ENCODE results near the gene RBM24.

RBM24 gene

DNA sequence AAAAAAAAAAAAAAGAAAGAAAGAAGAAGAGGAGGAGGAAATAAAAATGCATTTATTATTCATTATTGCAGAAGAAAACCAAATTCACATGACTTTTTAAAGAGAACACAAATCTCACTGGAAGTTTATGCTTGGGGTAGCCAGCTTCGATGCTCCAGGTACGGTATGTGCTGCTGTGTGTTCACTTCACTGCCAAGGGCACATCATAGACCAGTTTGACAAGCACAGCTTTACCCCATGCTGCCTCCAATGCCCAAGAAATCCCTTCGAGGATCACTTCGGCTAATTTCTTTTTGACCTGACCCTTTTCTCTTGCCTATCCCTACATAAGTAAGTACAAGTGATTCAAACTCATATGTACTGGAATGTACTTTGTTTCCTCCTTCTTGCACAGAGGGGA is 41.9 kb upstream of the RBM24 start:
- H3K9me2 ChIP-seq (replicated peaks; ENCODE audit: insufficient read depth, low read length), result no peaks in the 10 kb centered on the region
- no peaks in the 10 kb centered on the region for H3K9me3 ChIP-seq (replicated peaks; ENCODE audit: insufficient read depth, low read length)
- H3K79me2 ChIP-seq (ENCODE audit: low read length), result no peaks in the 10 kb centered on the region
- TF ChIP-seq EZH2phosphoT487 (IDR thresholded peaks at IDR 0.05; ENCODE audit: low read length) (no peak), EZH2 (optimal IDR thresholded peaks at IDR 0.05; ENCODE audit: low read depth, low read length) (no peak)
- TF ChIP-seq, protein P1, sequence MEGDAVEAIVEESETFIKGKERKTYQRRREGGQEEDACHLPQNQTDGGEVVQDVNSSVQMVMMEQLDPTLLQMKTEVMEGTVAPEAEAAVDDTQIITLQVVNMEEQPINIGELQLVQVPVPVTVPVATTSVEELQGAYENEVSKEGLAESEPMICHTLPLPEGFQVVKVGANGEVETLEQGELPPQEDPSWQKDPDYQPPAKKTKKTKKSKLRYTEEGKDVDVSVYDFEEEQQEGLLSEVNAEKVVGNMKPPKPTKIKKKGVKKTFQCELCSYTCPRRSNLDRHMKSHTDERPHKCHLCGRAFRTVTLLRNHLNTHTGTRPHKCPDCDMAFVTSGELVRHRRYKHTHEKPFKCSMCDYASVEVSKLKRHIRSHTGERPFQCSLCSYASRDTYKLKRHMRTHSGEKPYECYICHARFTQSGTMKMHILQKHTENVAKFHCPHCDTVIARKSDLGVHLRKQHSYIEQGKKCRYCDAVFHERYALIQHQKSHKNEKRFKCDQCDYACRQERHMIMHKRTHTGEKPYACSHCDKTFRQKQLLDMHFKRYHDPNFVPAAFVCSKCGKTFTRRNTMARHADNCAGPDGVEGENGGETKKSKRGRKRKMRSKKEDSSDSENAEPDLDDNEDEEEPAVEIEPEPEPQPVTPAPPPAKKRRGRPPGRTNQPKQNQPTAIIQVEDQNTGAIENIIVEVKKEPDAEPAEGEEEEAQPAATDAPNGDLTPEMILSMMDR (IDR thresholded peaks at IDR 0.05; ENCODE audit: low read length), result no peak
- no peaks in the 10 kb centered on the region for H4K20me1 ChIP-seq (ENCODE audit: insufficient read depth, low read length)
- H3F3A ChIP-seq (ENCODE audit: insufficient read depth, low read length), result no peaks in the 10 kb centered on the region
- H3K27me3 ChIP-seq (replicated peaks; ENCODE audit: insufficient read depth, low read length), result no peaks in the 10 kb centered on the region
- DNase-seq, result no peak
- H3K4me3 ChIP-seq (ENCODE audit: low read length), result no peak overlapping the region
- H3K27ac ChIP-seq (ENCODE audit: low read length), result no peak overlapping the region
- no peaks in the 10 kb centered on the region for H3K4me1 ChIP-seq (ENCODE audit: low read length)
- no peak overlapping the region for H2AFZ ChIP-seq (ENCODE audit: low read length)
- H3K9ac ChIP-seq (ENCODE audit: low read length), result no peak overlapping the region
- no peak overlapping the region for H3K4me2 ChIP-seq (ENCODE audit: low read depth, low read length)
- H3K36me3 ChIP-seq (replicated peaks; ENCODE audit: insufficient read depth, low read length), result no peaks in the 10 kb centered on the region

DNA sequence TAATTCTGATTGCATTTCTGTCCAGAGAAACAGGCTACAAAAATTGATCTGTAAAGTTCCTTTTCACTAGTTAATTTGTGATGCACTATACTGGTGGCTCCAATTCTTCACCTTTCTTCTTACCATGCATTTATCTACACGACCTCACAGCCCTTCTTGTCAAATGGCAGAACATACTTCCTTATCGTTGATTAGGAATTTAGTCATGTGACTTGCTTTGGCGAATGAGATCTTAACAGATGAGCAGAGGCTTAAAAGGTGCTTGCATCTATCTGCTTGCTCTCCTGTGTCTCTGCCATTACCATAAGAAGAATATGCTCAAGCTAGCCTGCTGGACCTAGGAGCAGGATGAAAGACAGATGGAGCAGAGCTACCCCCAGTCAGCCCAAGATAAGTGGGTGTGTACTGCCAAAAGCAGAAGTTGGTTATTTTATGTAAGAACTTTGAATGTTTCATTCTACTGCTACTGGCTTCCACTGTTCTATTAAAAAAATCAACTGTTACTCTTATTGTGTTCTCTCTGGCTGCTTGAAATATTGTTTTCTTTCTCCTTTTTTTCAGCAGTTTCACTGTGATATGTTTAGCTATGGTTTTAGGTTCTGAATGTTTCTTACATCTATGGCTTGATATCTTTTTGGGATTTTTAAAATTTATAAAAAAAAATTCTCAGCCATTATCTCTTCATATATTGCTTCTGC is 40.2 kb upstream of the RBM24 start:
- TF ChIP-seq EZH2 (optimal IDR thresholded peaks at IDR 0.05; ENCODE audit: low read depth, low read length), result no peak
- no peak for TF ChIP-seq EZH2phosphoT487 (IDR thresholded peaks at IDR 0.05; ENCODE audit: low read length)
- TF ChIP-seq, protein P1 (IDR thresholded peaks at IDR 0.05; ENCODE audit: low read length), result no peak
- no peak overlapping the region for H3K4me2 ChIP-seq (ENCODE audit: low read depth, low read length)
- H3K9me2 ChIP-seq (replicated peaks; ENCODE audit: insufficient read depth, low read length), result no peaks in the 10 kb centered on the region
- H4K20me1 ChIP-seq (ENCODE audit: insufficient read depth, low read length), result no peaks in the 10 kb centered on the region
- H3K27ac ChIP-seq (ENCODE audit: low read length), result no peak overlapping the region
- no peak overlapping the region for H2AFZ ChIP-seq (ENCODE audit: low read length)
- H3F3A ChIP-seq (ENCODE audit: insufficient read depth, low read length), result no peaks in the 10 kb centered on the region
- no peaks in the 10 kb centered on the region for H3K4me1 ChIP-seq (ENCODE audit: low read length)
- no peaks in the 10 kb centered on the region for H3K27me3 ChIP-seq (replicated peaks; ENCODE audit: insufficient read depth, low read length)
- H3K4me3 ChIP-seq (ENCODE audit: low read length), result no peak overlapping the region
- no peaks in the 10 kb centered on the region for H3K36me3 ChIP-seq (replicated peaks; ENCODE audit: insufficient read depth, low read length)
- H3K9me3 ChIP-seq (replicated peaks; ENCODE audit: insufficient read depth, low read length), result no peaks in the 10 kb centered on the region
- H3K79me2 ChIP-seq (ENCODE audit: low read length), result no peaks in the 10 kb centered on the region
- no peak overlapping the region for H3K9ac ChIP-seq (ENCODE audit: low read length)
- no peak for DNase-seq

DNA sequence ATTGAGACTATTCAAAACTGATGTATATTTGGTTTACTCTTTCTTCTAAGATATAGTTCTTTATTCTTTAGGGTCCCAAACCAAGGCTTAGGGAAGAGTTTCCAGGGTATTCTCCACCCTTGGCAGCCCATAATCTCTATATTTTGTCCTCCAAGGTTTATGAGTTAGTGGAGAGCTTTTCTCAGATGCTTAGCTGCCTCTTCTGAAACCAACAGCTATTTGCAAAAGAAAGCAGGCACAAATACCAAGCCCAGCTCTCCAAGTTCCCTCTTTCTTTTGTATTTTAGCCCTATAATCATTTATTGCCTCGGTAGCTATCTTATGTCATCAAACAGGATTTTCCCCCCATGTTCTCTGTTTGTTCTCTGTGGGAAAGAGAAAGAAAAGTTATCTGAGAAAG is 39.1 kb upstream of the RBM24 start:
- no peak overlapping the region for H3K4me3 ChIP-seq (ENCODE audit: low read length)

More for the DNA sequence above, 39.1 kb upstream of the RBM24 start:
- Histone ChIP-seq H3K27me3 (replicated peaks; ENCODE audit: insufficient read depth, low read length) (no peaks in the 10 kb centered on the region), H3K27ac (ENCODE audit: low read length) (no peak overlapping the region), H3K9me3 (replicated peaks; ENCODE audit: insufficient read depth, low read length) (no peaks in the 10 kb centered on the region), H2AFZ (ENCODE audit: low read length) (no peak overlapping the region), H3F3A (ENCODE audit: insufficient read depth, low read length) (no peaks in the 10 kb centered on the region), H3K9ac (ENCODE audit: low read length) (no peak overlapping the region), H3K4me2 (ENCODE audit: low read depth, low read length) (no peak overlapping the region), H3K79me2 (ENCODE audit: low read length) (no peaks in the 10 kb centered on the region), H3K36me3 (replicated peaks; ENCODE audit: insufficient read depth, low read length) (no peaks in the 10 kb centered on the region), H3K9me2 (replicated peaks; ENCODE audit: insufficient read depth, low read length) (no peaks in the 10 kb centered on the region), H4K20me1 (ENCODE audit: insufficient read depth, low read length) (no peaks in the 10 kb centered on the region), H3K4me1 (ENCODE audit: low read length) (no peaks in the 10 kb centered on the region)
- no peak for DNase-seq
- TF ChIP-seq EZH2 (optimal IDR thresholded peaks at IDR 0.05; ENCODE audit: low read depth, low read length) (no peak), EZH2phosphoT487 (IDR thresholded peaks at IDR 0.05; ENCODE audit: low read length) (no peak)
- TF ChIP-seq, protein P1 (IDR thresholded peaks at IDR 0.05; ENCODE audit: low read length), result no peak

Data from MM.1S (cell line).